Lower leg skin (tissue), 3 donors: Measurements from ENCODE around the gene EZR.

Experiments used
- CTCF ChIP-seq, 3 donors: fragments of 450-650 bp; IDR thresholded peaks; one replicate each; pipeline ENCODE4 v1.5.1; 2016; ENCODE audit warnings: antibody characterized with exemption in 3 of 3, mild to moderate bottlenecking in 3 of 3, moderate library complexity in 2 of 3
- POLR2A ChIP-seq, 2 donors: fragments of 450-650 bp; IDR thresholded peaks; one replicate each; pipeline ENCODE4 v1.6.1; 2016 to 2017; ENCODE audit warnings: antibody characterized with exemption in 2 of 2, mild to moderate bottlenecking in 1 of 2, moderate library complexity in 1 of 2

- no peak for TF ChIP-seq CTCF (IDR thresholded peaks at IDR 0.05)
- no peak for TF ChIP-seq POLR2A (IDR thresholded peaks at IDR 0.05)
These were observed 20.6 kb upstream of the EZR start for GRCh38 chr6:158839796-158840195.
